Adrenal gland (tissue), 12 donors: Measurements from ENCODE around the gene GP1BA. TPM values are rescaled to one million over a fixed set of nuclear protein-coding genes. Genes with fewer than 3 reads are reported as not detected.

Experiments
- DNase-seq, 7 donors: peaks; one replicate each; pipeline ENCODE4 v3.0.0-alpha.2; 2019 to 2020
- H3K27ac ChIP-seq, 5 donors: fragments of 200-600 bp; sonication (generic) in 4 of 5; 1 replicate in 3 of 5; 2 replicates in 2 of 5; pipeline versions ENCODE4 v1.5.1 to v1.8.0; 2016 to 2020; ENCODE audit warnings: mild to moderate bottlenecking in 1 of 5
- H3K27me3 ChIP-seq: fragments of 200-600 bp; 2 replicates; pipeline ENCODE4 v1.8.0; 2021
- H3K36me3 ChIP-seq, 2 donors: fragments of 200-600 bp; replicated peaks in 1 of 2; 1 replicate in 1 of 2; 2 replicates in 1 of 2; pipeline versions ENCODE4 v1.5.1 to v1.8.0; 2018 to 2022
- H3K4me1 ChIP-seq, 2 donors: fragments of 200-600 bp; replicated peaks in 1 of 2; 1 replicate in 1 of 2; 2 replicates in 1 of 2; pipeline versions ENCODE4 v1.5.1 to v1.8.0; 2018 to 2021
- H3K4me3 ChIP-seq, 4 donors: fragments of 200-600 bp; sonication (generic) in 3 of 4; one replicate each; pipeline ENCODE4 v1.5.1; 2016 to 2018
- H3K9me3 ChIP-seq, 3 donors: fragments of 200-600 bp; sonication (generic) in 1 of 3; replicated peaks in 1 of 3; 1 replicate in 2 of 3; 2 replicates in 1 of 3; pipeline versions ENCODE4 v1.5.1 to v1.8.0; 2016 to 2021
- POLR2A ChIP-seq, 2 donors: fragments of 450-650 bp; IDR thresholded peaks; one replicate each; pipeline ENCODE4 v1.6.1; 2017; ENCODE audit warnings: antibody characterized with exemption in 2 of 2, mild to moderate bottlenecking in 2 of 2, moderate library complexity in 1 of 2
- WGBS, 4 donors: extraction: QIAGEN DNeasy Blood & Tissue Kit in 2 of 4; methylation state at CpG; one replicate each; pipeline versions ENCODE4 v1.1.5 to v1.1.7; 2013 to 2017; 5-methylcytosine and 5-hydroxymethylcytosine counted together
- intact Hi-C, 2 donors: fragments of 100-400 bp; cut with DNase I; formaldehyde crosslinking; loops; one replicate each; pipeline versions ENCODE4 v1.14.1 to v1.15.0; 2022 to 2023
- polyA plus RNA-seq, 3 donors: library from polyadenylated mRNA; stranded (reverse); fragments of 200-250 nt in 2 of 3; fragments of 350-450 nt in 1 of 3; fragmentation: Illumina TruSeq in 1 of 3; extraction: RNeasy Lipid Tissue Mini Kit (QIAGEN cat#74804) in 1 of 3; gene quantifications; one replicate each; pipeline ENCODE4 v1.2.3, GENCODE V29; 2013 to 2014
- total RNA-seq, 9 donors: library from RNA; depleted of rRNA in 4 of 9; stranded (reverse); fragments of >200 nt in 4 of 9; fragments of 120-200 nt in 1 of 9; fragmentation: NEBNext Ultra II Directional in 1 of 9; extraction: Animal tissue kit (Norgen Biotek cat#: 25700) in 1 of 9; gene quantifications; one replicate each; pipeline versions ENCODE4 v1.1.0 to v1.2.4, GENCODE V29; 2013 to 2023
- TF ChIP-seq, protein P1 (sequence below), 6 experiments: fragments of 450-650 bp in 4 of 6; fragments of 200-600 bp in 2 of 6; sonication (generic) in 1 of 6; IDR thresholded peaks; 1 replicate in 5 of 6; 2 replicates in 1 of 6; pipeline versions ENCODE4 v1.5.1 to v1.8.0; 2016 to 2021; ENCODE audit warnings: antibody characterized with exemption in 6 of 6, mild to moderate bottlenecking in 2 of 6, moderate library complexity in 1 of 6
- donor health status: healthy with polysubstance abuse.
- donor health status: Bipolar disorder and iron deficiency.
- donor health status: DM: yes; HTN: yes; CAD: no.
- donor health status: DM: no; HTN: no; CAD: no.
- donor health status: DM: no; HTN: no; CAD: no.
- donor health status: DM: yes; HTN: yes; CAD: no.

GP1BA gene
- total and polyA plus RNA-seq, 12 donors = 0.08 to 0.17 TPM; not detected in 10

DNA sequence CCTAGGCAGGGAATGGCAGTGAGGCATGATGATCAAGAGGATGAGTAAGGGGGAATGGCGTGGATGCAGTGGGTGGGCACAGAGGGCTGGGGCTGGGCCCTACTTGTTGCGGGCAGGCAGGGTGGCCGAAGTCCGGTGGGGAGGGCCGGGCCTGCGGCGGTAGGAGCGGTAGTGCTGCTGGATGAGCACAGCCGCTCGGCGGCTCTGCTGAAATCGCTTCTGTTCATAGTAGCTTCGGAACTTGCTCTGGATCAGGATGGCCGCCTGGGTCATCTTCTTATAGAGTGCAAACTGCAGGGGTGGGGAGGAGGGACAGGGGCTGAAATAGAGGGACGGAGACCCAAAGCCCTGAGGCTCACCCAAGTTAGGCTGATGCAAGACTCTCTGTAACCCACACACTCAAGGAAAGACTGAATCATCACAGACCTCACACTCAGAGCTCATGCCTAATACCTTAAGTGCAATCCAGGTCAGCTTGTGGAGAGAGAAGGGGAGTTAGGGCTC is 37.0 kb downstream of the GP1BA start:
- Histone ChIP-seq H3K4me3 (peak overlapping the region in 1 of 4 donors; percentile 82), H3K27me3 (no peaks in the 10 kb centered on the region), H3K36me3 (peaks cover 0 to 35% of the 10 kb centered on the region in 2 donors), H3K9me3 (no peaks in the 10 kb centered on the region), H3K27ac (peak overlapping the region in 4 of 5 donors; percentile 92 to 98 (median 98)), H3K4me1 (peaks cover 19 to 35% of the 10 kb centered on the region in 2 donors)
- 76 to 86% (median 82%) methylated on average over 3 to 15 of the region's 15 CpGs for WGBS, 4 donors
- peak in 1 of 2 donors; percentile 16 for TF ChIP-seq POLR2A (IDR thresholded peaks at IDR 0.05)
- TF ChIP-seq, protein P1, sequence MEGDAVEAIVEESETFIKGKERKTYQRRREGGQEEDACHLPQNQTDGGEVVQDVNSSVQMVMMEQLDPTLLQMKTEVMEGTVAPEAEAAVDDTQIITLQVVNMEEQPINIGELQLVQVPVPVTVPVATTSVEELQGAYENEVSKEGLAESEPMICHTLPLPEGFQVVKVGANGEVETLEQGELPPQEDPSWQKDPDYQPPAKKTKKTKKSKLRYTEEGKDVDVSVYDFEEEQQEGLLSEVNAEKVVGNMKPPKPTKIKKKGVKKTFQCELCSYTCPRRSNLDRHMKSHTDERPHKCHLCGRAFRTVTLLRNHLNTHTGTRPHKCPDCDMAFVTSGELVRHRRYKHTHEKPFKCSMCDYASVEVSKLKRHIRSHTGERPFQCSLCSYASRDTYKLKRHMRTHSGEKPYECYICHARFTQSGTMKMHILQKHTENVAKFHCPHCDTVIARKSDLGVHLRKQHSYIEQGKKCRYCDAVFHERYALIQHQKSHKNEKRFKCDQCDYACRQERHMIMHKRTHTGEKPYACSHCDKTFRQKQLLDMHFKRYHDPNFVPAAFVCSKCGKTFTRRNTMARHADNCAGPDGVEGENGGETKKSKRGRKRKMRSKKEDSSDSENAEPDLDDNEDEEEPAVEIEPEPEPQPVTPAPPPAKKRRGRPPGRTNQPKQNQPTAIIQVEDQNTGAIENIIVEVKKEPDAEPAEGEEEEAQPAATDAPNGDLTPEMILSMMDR (IDR thresholded peaks at IDR 0.05) = no peak
- peak in 5 of 7 donors; percentile 46 to 72 (median 49) for DNase-seq
- intact Hi-C loops = no loop called here

DNA sequence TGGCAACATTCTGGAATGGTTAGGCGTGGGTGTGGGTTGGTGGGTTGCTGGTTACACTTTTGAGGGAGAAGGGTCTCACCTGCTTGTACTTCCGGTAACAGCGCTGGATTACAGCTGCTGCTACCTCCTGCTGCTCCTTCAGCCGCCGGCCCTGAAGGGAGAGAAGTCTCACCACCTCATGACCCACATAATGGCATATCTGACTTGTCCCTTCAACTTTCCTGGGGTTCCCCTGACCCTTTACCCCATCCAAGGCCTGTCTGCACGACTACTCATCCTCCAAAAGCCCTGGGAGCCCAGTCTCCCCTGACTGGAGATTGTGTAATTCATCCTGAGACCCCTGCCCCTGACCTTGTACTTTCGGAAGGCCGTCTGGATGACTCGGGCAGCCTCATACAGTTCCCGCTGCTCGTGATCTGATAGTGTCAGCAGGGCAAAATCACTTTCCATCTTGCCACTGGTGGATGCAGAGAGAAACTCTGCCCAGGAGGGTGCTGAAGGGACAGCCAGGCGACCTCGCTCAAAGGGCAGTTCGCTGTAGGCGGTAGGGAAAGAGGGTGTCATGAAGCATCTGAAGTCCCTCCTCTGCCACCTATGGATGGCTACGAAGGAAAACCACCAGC is 37.6 kb downstream of the GP1BA start:
- Histone ChIP-seq H3K36me3 (peaks cover 0 to 37% of the 10 kb centered on the region in 2 donors), H3K4me3 (no peak overlapping the region)

DNA sequence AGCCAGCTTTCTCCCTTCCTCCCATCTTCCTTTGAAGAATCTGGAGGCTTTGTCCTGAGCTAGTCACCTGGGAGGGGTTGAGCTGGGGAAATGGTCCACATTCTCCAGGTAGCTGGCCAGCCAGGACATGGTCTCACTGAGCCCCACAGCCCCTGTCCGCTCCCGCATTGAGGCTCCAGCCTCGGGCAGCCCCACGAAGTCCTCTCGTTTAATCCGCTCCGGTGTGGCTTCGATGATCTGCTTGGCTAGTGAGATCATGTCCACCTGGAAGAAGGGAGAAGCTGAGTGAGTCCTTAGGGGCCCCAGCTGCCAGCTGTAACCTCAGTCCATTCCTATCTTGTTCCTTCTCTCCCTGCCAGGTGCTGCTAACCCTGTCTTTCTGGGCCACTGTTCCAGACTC is 38.2 kb downstream of the GP1BA start:
- DNase-seq = no peak
- TF ChIP-seq POLR2A (IDR thresholded peaks at IDR 0.05) = no peak
- TF ChIP-seq, protein P1 (IDR thresholded peaks at IDR 0.05) = no peak
- Histone ChIP-seq H3K27me3 (no peaks in the 10 kb centered on the region), H3K9me3 (no peaks in the 10 kb centered on the region), H3K4me3 (no peak overlapping the region), H3K4me1 (peaks cover 19 to 35% of the 10 kb centered on the region in 2 donors), H3K36me3 (peaks cover 0 to 37% of the 10 kb centered on the region in 2 donors), H3K27ac (peak overlapping the region in 3 of 5 donors; percentile 92 to 98 (median 97))
- intact Hi-C loops = no loop called here
- WGBS, 4 donors = 95 to 99% (median 97%) methylated on average over 8 of the region's 8 CpGs

More for the DNA sequence above, 37.6 kb downstream of the GP1BA start:
- Histone ChIP-seq H3K9me3 (no peaks in the 10 kb centered on the region), H3K4me1 (peaks cover 19 to 35% of the 10 kb centered on the region in 2 donors), H3K27me3 (no peaks in the 10 kb centered on the region), H3K27ac (peak overlapping the region in 4 of 5 donors; percentile 92 to 98 (median 98))
- intact Hi-C loops = no loop called here
- TF ChIP-seq POLR2A (IDR thresholded peaks at IDR 0.05) = no peak
- TF ChIP-seq, protein P1 (IDR thresholded peaks at IDR 0.05) = no peak
- WGBS, 4 donors = 59 to 75% (median 69%) methylated on average over 9 to 16 of the region's 16 CpGs
- peak in 5 of 7 donors; percentile 57 to 72 (median 60) for DNase-seq

DNA sequence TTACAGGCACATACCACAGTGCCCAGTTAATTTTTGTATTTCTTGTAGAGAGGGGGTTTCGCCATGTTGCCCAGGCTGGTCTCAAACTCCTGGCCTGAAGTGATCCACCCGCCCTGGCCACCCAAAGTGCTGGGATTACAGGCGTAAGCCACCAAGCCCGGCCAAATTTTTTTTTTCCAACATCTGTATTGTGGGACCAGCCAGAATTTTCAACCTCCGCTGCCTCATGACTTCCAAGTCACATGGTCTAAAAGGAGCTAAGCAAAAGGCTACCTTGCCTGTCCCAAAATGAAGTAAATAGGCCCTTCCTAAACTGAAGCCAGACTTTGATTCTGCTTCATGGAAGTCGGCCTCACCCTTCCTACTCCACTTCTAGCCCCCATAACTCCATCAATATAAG is 39.7 kb downstream of the GP1BA start:
- H3K4me1 ChIP-seq = peaks cover 13 to 29% of the 10 kb centered on the region in 2 donors

More for the DNA sequence above, 39.7 kb downstream of the GP1BA start:
- Histone ChIP-seq H3K27ac (no peak overlapping the region), H3K27me3 (no peaks in the 10 kb centered on the region), H3K4me3 (no peak overlapping the region), H3K9me3 (no peaks in the 10 kb centered on the region), H3K36me3 (peaks cover 0 to 43% of the 10 kb centered on the region in 2 donors)
- no peak for TF ChIP-seq POLR2A (IDR thresholded peaks at IDR 0.05)
- TF ChIP-seq, protein P1 (IDR thresholded peaks at IDR 0.05) = no peak
- 91 to 95% (median 92%) methylated on average over 6 of the region's 6 CpGs for WGBS, 4 donors
- DNase-seq = no peak
- intact Hi-C loops = no loop called here
